A673 (cell line): ENCODE results near the gene MALT1. TPM values are rescaled to one million over a fixed set of nuclear protein-coding genes. Genes with fewer than 3 reads are reported as not detected.

Experiments used
- Bru-seq: library from RNA; stranded (reverse); fragments of 400-500 nt; gene quantifications from one replicate; lab custom pipeline; 2021; lab: Mats Ljungman, UMichigan
- BruChase-seq, 2 experiments: library from RNA; stranded (reverse); fragments of 400-500 nt; gene quantifications; one replicate each; lab custom pipeline; 2021; lab: Mats Ljungman, UMichigan
- BruUV-seq: library from RNA; stranded (reverse); fragments of 400-500 nt; replicated peaks from 2 replicates; lab custom pipeline; 2021; lab: Mats Ljungman, UMichigan
- CTCF ChIA-PET: fragments of 300-600 bp; sonication (Branson Sonifier 250); formaldehyde crosslinking; loops from one replicate; lab custom pipeline; 2022; ENCODE audit warnings: antibody characterized with exemption; lab: Charles Lee
- POLR2A ChIA-PET: fragments of 300-600 bp; sonication (Branson Sonifier 250); formaldehyde crosslinking; loops from one replicate; lab custom pipeline; 2022; ENCODE audit warnings: antibody characterized with exemption; ENCODE audit not compliant: low non-redundant PET; lab: Charles Lee
- DNase-seq: peaks from one replicate; pipeline ENCODE4 v3.0.0-alpha.2; 2015; ENCODE audit warnings: low spot score
- H3K27ac ChIP-seq: fragments of 200-600 bp; sonication (generic); 2 replicates; pipeline ENCODE4 v1.5.1; 2016; ENCODE audit warnings: mixed run types, low read depth, mild to moderate bottlenecking, mixed read lengths, antibody characterized with exemption, low read length; ENCODE audit not compliant: poor library complexity, severe bottlenecking
- H3K27me3 ChIP-seq: fragments of 200-600 bp; sonication (generic); replicated peaks from 2 replicates; pipeline ENCODE4 v1.6.1; 2017; ENCODE audit warnings: mixed run types, low read depth, mild to moderate bottlenecking, mixed read lengths, antibody characterized with exemption, low read length; ENCODE audit not compliant: insufficient read depth, poor library complexity
- H3K36me3 ChIP-seq: fragments of 200-600 bp; sonication (generic); 2 replicates; pipeline ENCODE4 v1.6.1; 2016; ENCODE audit warnings: mixed run types, mild to moderate bottlenecking, mixed read lengths, antibody characterized with exemption, low read length; ENCODE audit not compliant: insufficient read depth, poor library complexity, severe bottlenecking
- H3K4me1 ChIP-seq: fragments of 200-600 bp; sonication (generic); 2 replicates; pipeline ENCODE4 v1.6.1; 2017; ENCODE audit warnings: mixed run types, mild to moderate bottlenecking, mixed read lengths, antibody characterized with exemption, low read length; ENCODE audit not compliant: insufficient read depth, poor library complexity, severe bottlenecking
- H3K4me3 ChIP-seq: fragments of 200-600 bp; sonication (generic); 2 replicates; pipeline ENCODE4 v1.5.1; 2016; ENCODE audit warnings: low read depth, mixed run types, mild to moderate bottlenecking, mixed read lengths, low read length; ENCODE audit not compliant: poor library complexity, severe bottlenecking
- H3K9me3 ChIP-seq: fragments of 200-600 bp; sonication (generic); 2 replicates; pipeline ENCODE4 v1.6.1; 2016; ENCODE audit warnings: mixed run types, low read depth, mild to moderate bottlenecking, mixed read lengths, antibody characterized with exemption, low read length; ENCODE audit not compliant: poor library complexity, severe bottlenecking
- CTCF ChIP-seq: fragments of 300-800, 200-600 bp; sonication (generic); conservative IDR thresholded peaks from 2 replicates; pipeline ENCODE4 v1.5.1; 2017; ENCODE audit warnings: low read depth, mild to moderate bottlenecking, antibody characterized with exemption, low read length, moderate library complexity, mixed read lengths
- EZH2 ChIP-seq: fragments of 200-600 bp; sonication (generic); IDR thresholded peaks from 2 replicates; pipeline ENCODE4 v1.6.1; 2017; ENCODE audit warnings: borderline replicate concordance, low read depth, mild to moderate bottlenecking, mixed read lengths, antibody characterized with exemption, low read length; ENCODE audit not compliant: poor library complexity, severe bottlenecking
- intact Hi-C: fragments of 100-400 bp; cut with micrococcal nuclease; formaldehyde crosslinking; loops from one replicate; pipeline ENCODE4 v1.10.0; 2022; ENCODE audit not compliant: unreplicated experiment
- long read RNA-seq: library from polyadenylated mRNA; stranded (forward); transcript quantifications from one replicate; pipeline ENCODE4 v2.0.0, GENCODE V29; 2022
- total RNA-seq: library from RNA; stranded (reverse); gene quantifications from 2 replicates; pipeline ENCODE4 v1.2.3, GENCODE V29; 2021

MALT1 gene, protein sequence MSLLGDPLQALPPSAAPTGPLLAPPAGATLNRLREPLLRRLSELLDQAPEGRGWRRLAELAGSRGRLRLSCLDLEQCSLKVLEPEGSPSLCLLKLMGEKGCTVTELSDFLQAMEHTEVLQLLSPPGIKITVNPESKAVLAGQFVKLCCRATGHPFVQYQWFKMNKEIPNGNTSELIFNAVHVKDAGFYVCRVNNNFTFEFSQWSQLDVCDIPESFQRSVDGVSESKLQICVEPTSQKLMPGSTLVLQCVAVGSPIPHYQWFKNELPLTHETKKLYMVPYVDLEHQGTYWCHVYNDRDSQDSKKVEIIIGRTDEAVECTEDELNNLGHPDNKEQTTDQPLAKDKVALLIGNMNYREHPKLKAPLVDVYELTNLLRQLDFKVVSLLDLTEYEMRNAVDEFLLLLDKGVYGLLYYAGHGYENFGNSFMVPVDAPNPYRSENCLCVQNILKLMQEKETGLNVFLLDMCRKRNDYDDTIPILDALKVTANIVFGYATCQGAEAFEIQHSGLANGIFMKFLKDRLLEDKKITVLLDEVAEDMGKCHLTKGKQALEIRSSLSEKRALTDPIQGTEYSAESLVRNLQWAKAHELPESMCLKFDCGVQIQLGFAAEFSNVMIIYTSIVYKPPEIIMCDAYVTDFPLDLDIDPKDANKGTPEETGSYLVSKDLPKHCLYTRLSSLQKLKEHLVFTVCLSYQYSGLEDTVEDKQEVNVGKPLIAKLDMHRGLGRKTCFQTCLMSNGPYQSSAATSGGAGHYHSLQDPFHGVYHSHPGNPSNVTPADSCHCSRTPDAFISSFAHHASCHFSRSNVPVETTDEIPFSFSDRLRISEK
- total RNA-seq (23.0 and 24.4 TPM in 2 replicates), Bru-seq, nascent RNA (percentile 79 among the genes with signal in this experiment), BruChase-seq, experiment 1, labeled RNA remaining after a 2-hour chase (percentile 79 among the genes with signal in this experiment), BruChase-seq, experiment 2, labeled RNA remaining after a 6-hour chase (percentile 72 among the genes with signal in this experiment)
- long read RNA-seq, full-length matches to known transcripts, result 20 of 28 reads
- long read RNA-seq, partial matches to known transcripts, result 1 of 28 reads
- long read RNA-seq, other reads (novel, unspliced or antisense), result 7 of 28 reads

GRCh38 chr18:58671111-58671631, at the start of gene MALT1:
TSS of gene MALT1 (plus strand) at chr18:58671465. CDS start at chr18:58671644, 179 bp downstream.
- no peak for TF ChIP-seq CTCF
- TF ChIP-seq EZH2, result no peak
- no peaks in the 10 kb centered on the region for H3K27me3 ChIP-seq
- peaks cover 28% of the 10 kb centered on the region for H3K4me1 ChIP-seq
- intact Hi-C loops, result loop anchor here (5.0 kb wide), 2 partner anchors 89 to 144 kb away; no protein-coding TSS in a partner anchor
- no TSS peak for BruUV-seq
- H3K9me3 ChIP-seq, result no peaks in the 10 kb centered on the region
- no peaks in the 10 kb centered on the region for H3K36me3 ChIP-seq
- H3K4me3 ChIP-seq, result peak within 1 kb of the TSS; percentile 81
- POLR2A ChIA-PET, result interaction anchor here (0.7 to 1.0 kb wide), 2 partner anchors 11 to 199 kb away, joined by 3 to 9 read pairs; no protein-coding TSS in a partner anchor
- CTCF ChIA-PET, result interaction anchor here (0.6 to 1.0 kb wide), 5 partner anchors 59 to 108 kb away, joined by 6 to 11 read pairs (median 6); no protein-coding TSS in a partner anchor
- peak; percentile 96 for DNase-seq
- H3K27ac ChIP-seq, result peak within 1 kb of the TSS; percentile 88

- no peak for DNase-seq
- Histone ChIP-seq H3K4me3 (no peak overlapping the region), H3K27me3 (no peaks in the 10 kb centered on the region), H3K4me1 (peaks cover 7% of the 10 kb centered on the region), H3K27ac (no peak overlapping the region), H3K36me3 (no peaks in the 10 kb centered on the region), H3K9me3 (no peaks in the 10 kb centered on the region)
- ChIA-PET CTCF (no interaction called here), POLR2A (no interaction called here)
- intact Hi-C loops, result loop anchor here (10.0 kb wide), 1 partner anchor 61 kb away; no protein-coding TSS in a partner anchor
- TF ChIP-seq EZH2, result no peak
- BruUV-seq, result no TSS peak
These were observed 47.3 kb upstream of the MALT1 start for GRCh38 chr18:58624011-58624410.

DNA sequence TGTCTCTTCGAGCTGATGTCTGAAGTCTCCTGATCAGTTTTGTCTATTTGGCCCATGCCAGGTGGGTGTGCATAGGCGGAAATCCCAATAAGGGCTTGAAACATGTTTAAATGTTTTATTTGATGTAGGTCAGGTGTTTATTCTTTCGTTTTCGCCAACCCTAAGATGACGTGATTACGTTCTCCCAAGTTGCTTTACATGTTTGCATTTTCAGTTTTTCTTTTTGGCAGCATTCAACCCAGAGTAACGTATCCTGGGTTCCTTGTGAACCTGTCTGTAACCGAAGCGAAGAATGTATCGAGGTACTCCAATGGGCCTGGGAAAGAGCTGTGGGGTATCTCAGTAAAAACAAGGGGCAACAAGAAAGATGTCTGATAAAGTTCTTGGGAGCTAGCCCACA, 45.4 kb upstream of the MALT1 start:
- Histone ChIP-seq H3K9me3 (no peaks in the 10 kb centered on the region), H3K4me3 (no peak overlapping the region), H3K36me3 (no peaks in the 10 kb centered on the region), H3K27ac (no peak overlapping the region), H3K27me3 (no peaks in the 10 kb centered on the region), H3K4me1 (no peaks in the 10 kb centered on the region)
- no peak for TF ChIP-seq EZH2
- POLR2A ChIA-PET, result no interaction called here
- BruUV-seq, result no TSS peak
- CTCF ChIA-PET, result no interaction called here
- DNase-seq, result no peak
- intact Hi-C loops, result loop anchor here (10.0 kb wide), 1 partner anchor 59 kb away; no protein-coding TSS in a partner anchor
